SU-DHL-6 (cell line): Measurements from ENCODE around the gene WAC.

Experiments
- H2AFZ ChIP-seq: fragments of 200-600 bp; sonication (generic); 2 replicates; pipeline ENCODE4 v1.6.1; 2014; ENCODE audit warnings: low read depth, mild to moderate bottlenecking, moderate library complexity, mixed read lengths, antibody characterized with exemption, low read length; ENCODE audit not compliant: severe bottlenecking
- H3F3A ChIP-seq: fragments of 200-600 bp; shearing (Covaris generic); 2 replicates; pipeline ENCODE4 v1.6.0; 2016; ENCODE audit warnings: antibody characterized with exemption, mild to moderate bottlenecking; ENCODE audit not compliant: insufficient read depth
- H3K27ac ChIP-seq: fragments of 200-600 bp; sonication (generic); 2 replicates; pipeline ENCODE4 v1.5.1; 2016; ENCODE audit warnings: low read depth, mild to moderate bottlenecking, low read length, moderate library complexity, mixed read lengths
- H3K27me3 ChIP-seq: fragments of 200-600 bp; sonication (generic), shearing (Covaris generic); 2 replicates; pipeline ENCODE4 v1.6.0; 2014; ENCODE audit warnings: mild to moderate bottlenecking, low read length
- H3K36me3 ChIP-seq: fragments of 200-600 bp; sonication (generic); 2 replicates; pipeline ENCODE4 v1.6.1; 2014; ENCODE audit warnings: mild to moderate bottlenecking, low read length, mixed read lengths
- H3K4me2 ChIP-seq: fragments of 300-600, 200-600 bp; shearing (Covaris generic), sonication (generic); 2 replicates; pipeline ENCODE4 v1.6.0; 2014; ENCODE audit warnings: low read length, low read depth, mild to moderate bottlenecking; ENCODE audit not compliant: poor library complexity, severe bottlenecking
- H3K4me3 ChIP-seq: fragments of 200-600 bp; sonication (generic); 2 replicates; pipeline ENCODE4 v1.5.1; 2014; ENCODE audit warnings: antibody characterized with exemption, low read length, mild to moderate bottlenecking, mixed read lengths; ENCODE audit not compliant: insufficient read depth, poor library complexity, severe bottlenecking
- H3K79me2 ChIP-seq: fragments of 200-600 bp; sonication (generic); 2 replicates; pipeline ENCODE4 v1.6.1; 2014; ENCODE audit warnings: mild to moderate bottlenecking, low read length, moderate library complexity; ENCODE audit not compliant: insufficient read depth
- H3K9ac ChIP-seq: fragments of 200-600 bp; sonication (generic); 2 replicates; pipeline ENCODE4 v1.7.0; 2014; ENCODE audit warnings: mild to moderate bottlenecking, low read length
- H3K9me2 ChIP-seq: fragments of 200-600 bp; sonication (generic); replicated peaks from 2 replicates; pipeline ENCODE4 v1.6.1; 2014; ENCODE audit warnings: low read length; ENCODE audit not compliant: insufficient read depth
- H3K9me3 ChIP-seq: fragments of 200-600 bp; sonication (generic); 2 replicates; pipeline ENCODE4 v1.6.1; 2014; ENCODE audit warnings: low read length, mixed read lengths; ENCODE audit not compliant: insufficient read depth
- H4K20me1 ChIP-seq: fragments of 200-600 bp; sonication (generic); 2 replicates; pipeline ENCODE4 v1.6.1; 2014; ENCODE audit warnings: low read depth, mild to moderate bottlenecking, antibody characterized with exemption, low read length, moderate library complexity, mixed read lengths
- CTCF ChIP-seq: fragments of 200-600 bp; sonication (generic); IDR thresholded peaks from one replicate; pipeline ENCODE4 v1.5.1; 2017; ENCODE audit warnings: antibody characterized with exemption, mild to moderate bottlenecking, low read length, moderate library complexity; ENCODE audit not compliant: insufficient read depth, poor library complexity, severe bottlenecking
- EZH2phosphoT487 ChIP-seq: fragments of 200-600 bp; sonication (generic), shearing (Covaris generic); conservative IDR thresholded peaks from 2 replicates; pipeline ENCODE4 v1.6.1; 2018; ENCODE audit warnings: mild to moderate bottlenecking, antibody characterized with exemption, low read length, moderate library complexity, mixed read lengths

WAC gene

DNA sequence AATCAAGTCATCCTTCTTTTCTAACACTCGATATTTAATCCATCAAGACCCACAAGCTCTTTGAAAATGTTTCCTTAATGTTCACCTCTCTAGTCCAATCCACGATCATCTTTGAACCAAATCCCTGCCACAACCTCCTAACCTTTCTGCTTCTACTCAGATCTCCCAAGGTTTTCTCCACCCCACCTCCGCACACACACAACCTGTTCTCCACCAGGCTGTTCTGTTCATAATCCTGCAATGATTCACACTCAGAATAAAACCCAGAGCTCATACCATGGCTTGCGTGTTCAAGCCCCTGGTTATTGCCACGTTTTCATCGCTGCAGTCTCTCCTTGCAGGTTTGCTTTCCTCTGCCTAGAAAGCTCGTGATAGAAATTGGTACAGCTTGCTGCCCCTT lies 90.6 kb downstream of the WAC start:
- Histone ChIP-seq H3F3A (peaks cover 50% of the 10 kb centered on the region), H3K4me2 (no peak overlapping the region), H3K27ac (no peak overlapping the region), H3K36me3 (peaks cover 18% of the 10 kb centered on the region; the same call in 1 of the 2 replicates), H3K27me3 (no peaks in the 10 kb centered on the region), H3K9ac (no peak overlapping the region), H3K9me2 (no peaks in the 10 kb centered on the region), H3K79me2 (no peaks in the 10 kb centered on the region), H3K4me3 (no peak overlapping the region), H3K9me3 (no peaks in the 10 kb centered on the region), H4K20me1 (peaks cover 21% of the 10 kb centered on the region), H2AFZ (no peak overlapping the region)
- TF ChIP-seq EZH2phosphoT487 = no peak
- TF ChIP-seq CTCF = no peak

- Histone ChIP-seq H3K27ac (no peak overlapping the region), H2AFZ (no peak overlapping the region), H3K9me3 (no peaks in the 10 kb centered on the region), H3K36me3 (peaks cover 14% of the 10 kb centered on the region; the same call in 1 of the 2 replicates), H3K9ac (no peak overlapping the region), H3K27me3 (no peaks in the 10 kb centered on the region), H3K79me2 (no peaks in the 10 kb centered on the region), H4K20me1 (peaks cover 21% of the 10 kb centered on the region), H3K4me3 (no peak overlapping the region), H3K9me2 (no peaks in the 10 kb centered on the region), H3F3A (peaks cover 46% of the 10 kb centered on the region), H3K4me2 (no peak overlapping the region)
- TF ChIP-seq CTCF = no peak
- TF ChIP-seq EZH2phosphoT487 = no peak
These were observed 91.4 kb downstream of the WAC start for GRCh38 chr10:28624351-28624750.

DNA sequence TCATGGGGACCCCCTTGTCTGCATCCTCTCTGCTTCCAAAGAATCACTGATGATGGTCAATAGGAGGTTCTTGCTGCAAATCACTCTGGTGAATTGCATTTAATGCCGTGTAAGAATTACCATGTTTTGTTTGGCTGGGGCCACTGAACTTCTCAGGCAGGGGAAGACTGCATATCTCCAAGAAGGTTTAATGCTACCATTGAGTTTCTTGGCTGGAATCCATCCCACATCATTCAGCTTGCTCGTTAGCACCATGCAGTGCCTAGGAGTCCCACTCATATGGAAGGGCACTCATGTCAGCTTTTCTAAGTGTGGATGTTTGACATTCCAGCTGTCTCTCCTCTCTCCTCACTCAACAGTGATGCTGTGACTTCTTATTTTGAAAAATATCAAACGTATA lies 94.2 kb downstream of the WAC start:
- H2AFZ ChIP-seq = no peak overlapping the region
- no peak overlapping the region for H3K4me2 ChIP-seq
- peaks cover 24% of the 10 kb centered on the region for H3F3A ChIP-seq
- H3K27me3 ChIP-seq = no peaks in the 10 kb centered on the region
- H3K36me3 ChIP-seq = no peaks in the 10 kb centered on the region
- H3K9me2 ChIP-seq = no peaks in the 10 kb centered on the region
- H3K27ac ChIP-seq = no peak overlapping the region
- 0 out of 2 replicates have a peak, but pooled peaks cover 5% of the 10 kb centered on the region for H4K20me1 ChIP-seq
- no peaks in the 10 kb centered on the region for H3K9me3 ChIP-seq
- H3K9ac ChIP-seq = no peak overlapping the region
- no peak overlapping the region for H3K4me3 ChIP-seq
- no peak for TF ChIP-seq EZH2phosphoT487
- TF ChIP-seq CTCF = no peak
- no peaks in the 10 kb centered on the region for H3K79me2 ChIP-seq
